Measurements from ENCODE around the gene PLCXD3. TPM values are rescaled to one million over a fixed set of nuclear protein-coding genes. Genes with fewer than 3 reads are reported as not detected.

Gene PLCXD3
- total and polyA plus RNA-seq, 2 of the 4 experiments (the other 2 are of a cell fraction), result under 0.01 to 0.02 TPM

DNA sequence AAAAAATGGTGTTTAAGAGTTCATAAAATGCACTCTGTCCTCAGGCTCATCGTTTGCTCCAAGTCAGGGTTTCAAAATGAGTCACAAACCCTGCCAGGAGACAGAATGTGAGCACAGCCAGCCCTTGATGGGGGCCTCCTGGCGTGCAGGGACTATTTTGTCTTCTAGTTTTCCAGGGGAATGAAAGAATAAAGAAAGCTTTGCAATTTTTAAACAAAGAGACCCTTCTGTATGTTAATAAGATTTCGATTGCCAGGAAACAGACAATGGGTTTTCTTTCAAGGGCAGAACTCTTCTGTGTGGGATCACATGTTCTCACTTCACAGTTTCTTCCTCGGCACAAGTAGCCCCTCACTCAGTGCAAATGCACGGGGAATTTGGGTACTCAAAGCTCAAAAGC lies 175.6 kb downstream of the PLCXD3 start:
- Histone ChIP-seq H3K27me3 (ENCODE audit: control insufficient read depth, insufficient read depth, low read length) (no peaks in the 10 kb centered on the region), H4K20me1 (ENCODE audit: insufficient read depth, low read length) (no peaks in the 10 kb centered on the region), H2BK5ac (ENCODE audit: low read depth, low read length, poor library complexity, severe bottlenecking) (peak overlapping the region; percentile 76), H3K36me3 (ENCODE audit: control insufficient read depth, insufficient read depth, low read length) (no peaks in the 10 kb centered on the region), H4K5ac (ENCODE audit: low read depth, low read length) (no peak overlapping the region), H2BK15ac (ENCODE audit: low read depth, low read length) (no peak overlapping the region), H3K4me1 (ENCODE audit: control insufficient read depth, insufficient read depth, low read length) (peaks cover 2% of the 10 kb centered on the region; the same call in 1 of the 2 replicates), H3K14ac (replicated peaks; ENCODE audit: low read depth, low read length) (no peak overlapping the region), H3K23ac (ENCODE audit: low read depth, low read length) (0 out of 2 replicates have a peak overlapping the region, but pooled peaks have one; percentile 36), H2AK9ac (replicated peaks; ENCODE audit: low read depth, low read length, poor library complexity) (no peak overlapping the region), H2AFZ (replicated peaks; ENCODE audit: low read length, poor library complexity) (no peak overlapping the region), H3K4me3 (ENCODE audit: insufficient read depth, low read depth, low read length) (no peak overlapping the region), H2BK20ac (ENCODE audit: low read depth, low read length) (peak overlapping the region; percentile 38; the same call in 1 of the 2 replicates), H3K9ac (ENCODE audit: low read depth, low read length) (no peak overlapping the region), H3K4ac (ENCODE audit: low read depth, low read length) (peak overlapping the region; percentile 36; the same call in 1 of the 2 replicates), H4K8ac (ENCODE audit: low read depth in 2 of 2, low read length in 2 of 2) (no peak overlapping the region; a peak in 2 of 4 replicates), H3K18ac (ENCODE audit: low read depth, low read length) (peak overlapping the region; percentile 30; the same call in 1 of the 2 replicates), H3K56ac (ENCODE audit: extremely low read depth, insufficient read depth, low read length) (no peak overlapping the region), H4K91ac (ENCODE audit: insufficient read depth, low read depth, low read length) (0 out of 2 replicates have a peak overlapping the region, but pooled peaks have one; percentile 8), H2AK5ac (ENCODE audit: low read depth, low read length) (no peak overlapping the region), H2BK120ac (ENCODE audit: low read depth, low read length) (peak overlapping the region; percentile 65), H3K27ac (ENCODE audit: insufficient read depth, low read length) (no peak overlapping the region), H3K79me1 (ENCODE audit: low read depth in 1 of 2, low read length in 2 of 2) (no peaks in the 10 kb centered on the region), H3K9me1 (ENCODE audit: insufficient read depth, low read length) (peaks cover 3% of the 10 kb centered on the region; the same call in 1 of the 2 replicates), H3K9me3 (ENCODE audit: control insufficient read depth, insufficient read depth, low read length) (no peaks in the 10 kb centered on the region), H3K4me2 (ENCODE audit: low read depth, low read length) (peak overlapping the region; percentile 4)
- no CpG with 5 or more reads among the region's 5 CpGs for WGBS, 2 experiments (ENCODE audit: extremely low coverage in 2 of 2, insufficient read length in 1 of 2)
- no TSS peak for BruUV-seq (replicated peaks)
- dilution Hi-C loops (cut with HindIII; ENCODE audit: low sequenced_read_pairs, unreplicated experiment) (no loop called here), intact Hi-C loops (cut with micrococcal nuclease) (no loop called here), in situ Hi-C loops (cut with MboI; ENCODE audit: low sequenced_read_pairs) (no loop called here)
- ATAC-seq (ENCODE audit: low read depth), result peak; percentile 94
- TF ChIP-seq POLR2A (IDR thresholded peaks at IDR 0.05; ENCODE audit: low read depth, low read length) (no peak), RCOR1 (IDR thresholded peaks at IDR 0.05; ENCODE audit: insufficient replicate concordance, low read length) (no peak), MXI1 (IDR thresholded peaks at IDR 0.05; ENCODE audit: borderline replicate concordance, low read depth, low read length) (no peak)
- peak; percentile 36 for DNase-seq
- CTCF ChIA-PET, result interaction anchor here (0.6 to 0.8 kb wide), 2 partner anchors 11 to 12 kb away, joined by 3 read pairs; no protein-coding TSS in a partner anchor
- POLR2A ChIA-PET (ENCODE audit: unreplicated experiment), result no interaction called here

All from IMR-90 (cell line).